HG03565 (cell line): ENCODE results near the gene GDPD4.

ENCODE experiments used
- ATAC-seq: cut with Tn5 transposase; IDR thresholded peaks from one replicate; pipeline ENCODE4 v1.9.1; 2021; ENCODE audit warnings: mild to moderate bottlenecking, moderate library complexity; ENCODE audit not compliant: unreplicated experiment

GDPD4 gene

DNA sequence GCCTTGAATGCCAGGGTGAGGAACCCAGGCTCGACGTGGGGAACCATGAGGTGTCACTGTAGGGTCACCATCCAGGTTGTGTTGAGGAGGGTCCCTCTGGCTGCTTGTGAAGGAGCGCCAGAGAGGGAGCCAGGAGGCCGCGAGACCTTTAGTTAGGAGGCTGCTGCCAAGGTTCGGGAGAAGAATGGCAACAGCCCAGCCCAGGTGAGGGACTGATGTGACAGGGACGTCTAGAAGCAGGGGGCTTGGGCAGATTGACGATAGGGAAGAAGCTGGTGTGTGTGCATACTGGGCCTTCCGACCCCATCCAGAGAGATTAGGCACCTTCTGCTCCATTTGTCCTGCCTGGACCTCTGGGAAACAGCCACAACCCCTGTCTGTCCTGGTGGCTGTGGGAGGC lies 124.5 kb downstream of the GDPD4 start:
- ATAC-seq: no peak

DNA sequence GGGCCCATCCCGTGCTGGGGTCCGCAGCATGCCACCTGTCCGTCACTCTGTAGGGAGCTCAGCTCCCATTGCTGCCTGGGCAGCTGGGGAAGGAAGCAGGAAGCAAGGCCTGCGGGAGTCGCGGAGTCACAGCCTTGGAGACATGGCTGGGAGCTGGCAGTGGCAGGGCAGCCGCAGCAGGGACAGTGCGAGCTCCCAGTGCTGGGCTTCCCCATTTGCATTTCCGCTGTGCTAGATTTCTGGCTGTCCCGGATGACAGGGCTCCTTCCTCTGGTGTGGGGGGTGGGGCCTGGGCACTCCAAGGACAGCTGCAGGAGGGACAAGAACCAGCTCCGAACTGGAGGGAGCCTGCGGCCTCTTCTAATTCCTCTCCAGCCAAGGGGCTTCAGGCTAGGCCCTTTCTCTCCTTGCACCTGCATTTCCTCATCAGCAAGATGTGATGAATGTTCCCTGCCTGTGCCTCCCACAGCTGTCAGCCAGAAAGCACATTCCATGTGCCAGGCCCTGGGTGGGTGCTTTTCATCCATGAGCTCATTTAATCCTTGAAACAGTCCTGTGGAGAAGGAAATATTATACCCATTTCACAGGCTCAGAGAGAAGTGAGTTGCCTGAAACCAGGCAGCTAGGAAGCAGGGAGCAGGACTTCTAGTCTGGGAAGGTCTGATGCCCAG lies 125.5 kb downstream of the GDPD4 start:
- no peak for ATAC-seq

DNA sequence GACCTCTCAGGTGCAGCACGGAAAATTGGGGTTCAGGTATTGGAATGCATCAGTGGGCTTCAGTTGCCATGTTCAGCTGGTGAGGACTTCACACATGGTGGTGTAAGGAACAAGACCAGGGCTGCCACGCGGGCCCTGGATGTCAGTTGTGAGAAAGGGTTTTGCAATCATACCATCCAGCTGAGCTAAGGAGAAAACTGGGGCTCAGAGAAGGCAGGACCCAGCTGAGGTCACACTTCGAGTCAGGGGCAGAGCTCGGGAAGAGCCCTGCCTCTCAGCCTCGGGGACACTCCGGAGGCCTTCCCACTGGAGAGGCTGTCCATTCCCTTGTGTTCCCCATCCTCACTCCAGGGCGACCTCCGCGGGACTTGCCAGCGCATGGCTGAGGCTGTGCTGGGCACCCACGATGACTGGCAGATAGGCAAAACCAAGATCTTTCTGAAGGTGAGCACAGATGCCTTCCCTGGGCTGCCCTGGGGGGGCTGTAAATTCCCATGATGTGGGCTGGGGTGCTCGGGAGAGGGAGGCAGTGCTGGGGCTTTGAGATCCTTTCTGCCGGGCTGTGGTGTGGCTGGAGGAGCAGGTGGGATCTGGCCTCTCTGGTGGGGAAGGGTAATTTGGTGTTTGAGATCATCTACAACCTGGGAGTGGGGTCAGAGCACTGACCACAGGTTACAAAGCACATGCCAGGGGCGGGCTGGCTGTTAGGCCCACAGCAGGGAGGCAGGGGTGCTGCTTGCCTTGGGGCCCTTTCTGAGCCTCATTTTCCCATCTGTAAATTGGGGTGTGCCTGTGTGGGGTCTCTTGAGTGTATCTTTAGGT lies 126.3 kb downstream of the GDPD4 start:
- ATAC-seq: no peak

DNA sequence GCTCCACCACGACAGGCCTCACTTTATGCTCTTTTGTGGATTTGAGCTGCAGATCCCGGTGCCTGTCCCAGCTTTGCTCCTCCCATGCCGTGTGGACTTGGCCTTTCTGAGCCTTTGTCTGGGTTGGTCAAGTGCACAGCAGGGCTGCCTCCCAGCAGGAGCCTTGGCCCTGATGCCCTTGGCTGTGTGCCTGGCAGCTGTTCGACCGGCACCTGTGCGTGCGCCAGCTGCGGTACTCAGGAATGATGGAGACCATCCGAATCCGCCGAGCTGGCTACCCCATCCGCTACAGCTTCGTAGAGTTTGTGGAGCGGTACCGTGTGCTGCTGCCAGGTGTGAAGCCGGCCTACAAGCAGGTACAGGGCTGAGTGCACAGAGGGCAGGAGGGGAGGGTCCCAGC lies 126.9 kb downstream of the GDPD4 start:
- no peak for ATAC-seq

- no peak for ATAC-seq
These were observed 128.0 kb downstream of the GDPD4 start for GRCh38 chr11:77173494-77173893.

- ATAC-seq: no peak
These were observed 128.9 kb downstream of the GDPD4 start for GRCh38 chr11:77172666-77172982.

- no peak for ATAC-seq
These were observed 129.4 kb downstream of the GDPD4 start for GRCh38 chr11:77171885-77172665.

- ATAC-seq: no peak
These were observed 130.2 kb downstream of the GDPD4 start for GRCh38 chr11:77171254-77171653.

- ATAC-seq: no peak
These were observed 131.4 kb downstream of the GDPD4 start for GRCh38 chr11:77170107-77170506.

DNA sequence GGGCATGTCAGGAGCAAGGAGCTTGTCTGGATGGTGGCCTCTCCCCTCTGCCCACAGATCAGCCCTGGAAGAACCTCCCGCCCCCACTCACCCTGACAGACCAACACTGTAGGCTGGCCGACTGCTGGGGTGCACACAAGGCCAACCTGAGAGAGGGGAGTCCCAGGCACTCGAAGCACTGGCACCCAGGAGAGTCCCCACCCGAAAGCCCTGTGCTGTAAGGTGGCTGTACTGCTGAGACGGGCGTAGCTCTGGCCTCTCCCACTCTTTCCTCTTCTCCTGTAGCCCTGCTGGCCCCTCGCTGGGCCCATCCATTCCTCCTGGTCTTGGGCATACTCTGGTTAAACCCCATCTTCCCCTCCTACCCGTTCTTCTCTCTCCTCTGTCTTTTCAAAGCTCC lies 133.7 kb downstream of the GDPD4 start:
- no peak for ATAC-seq

DNA sequence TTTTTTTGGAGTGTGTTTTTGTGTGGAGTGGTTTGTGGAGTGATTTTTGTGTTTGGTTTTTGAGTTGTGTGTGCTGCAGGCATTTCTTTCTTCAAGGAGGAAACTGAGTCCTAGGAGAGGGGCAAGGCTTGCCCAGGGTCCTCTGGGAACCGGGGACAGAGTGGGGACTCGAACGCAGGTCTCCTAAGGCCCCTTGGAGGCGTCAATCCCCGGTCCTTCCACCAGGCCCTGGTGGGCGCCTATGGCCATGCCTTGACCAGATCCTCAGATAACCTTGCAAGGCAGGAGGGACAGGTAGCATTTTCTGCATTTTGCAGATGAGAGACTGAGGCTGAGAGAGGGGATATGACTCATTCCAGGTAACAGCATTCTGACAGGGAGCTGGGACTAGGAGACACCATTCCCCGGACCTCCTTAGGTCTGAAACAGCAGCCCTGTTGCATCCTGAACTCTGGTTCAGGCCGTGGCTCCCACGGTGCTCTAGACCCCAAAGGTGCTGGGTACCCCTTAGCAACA lies 134.3 kb downstream of the GDPD4 start:
- ATAC-seq: no peak
